ENCODE data around the gene ITFG1.
"Not testable (repeated sequence)": the region's sequence is repeated elsewhere in the genome, so short reads cannot be mapped to it uniquely, and the experiment has no call there.

Gene ITFG1

DNA sequence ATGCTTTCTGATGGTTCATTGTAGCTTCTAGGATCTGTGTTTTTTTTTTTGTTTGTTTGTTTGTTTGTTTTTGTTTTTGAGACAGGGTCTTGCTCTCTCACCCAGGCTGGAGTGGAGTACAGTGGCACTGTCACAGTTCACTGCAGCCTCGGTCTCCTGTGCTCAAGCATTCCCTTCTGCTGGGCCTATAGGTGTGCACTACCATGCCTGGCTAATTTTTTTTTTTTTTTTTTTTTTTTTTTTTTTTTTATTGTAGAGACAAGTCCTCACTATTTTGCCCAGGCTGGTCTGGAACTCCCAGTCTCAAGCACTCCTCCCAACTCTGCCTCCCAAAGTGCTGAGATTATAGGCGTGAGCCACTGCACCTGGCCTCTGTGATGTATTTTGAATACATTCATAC is 12.1 kb upstream of the ITFG1 start:
- DNase-seq, result not testable (repeated sequence)

DNA sequence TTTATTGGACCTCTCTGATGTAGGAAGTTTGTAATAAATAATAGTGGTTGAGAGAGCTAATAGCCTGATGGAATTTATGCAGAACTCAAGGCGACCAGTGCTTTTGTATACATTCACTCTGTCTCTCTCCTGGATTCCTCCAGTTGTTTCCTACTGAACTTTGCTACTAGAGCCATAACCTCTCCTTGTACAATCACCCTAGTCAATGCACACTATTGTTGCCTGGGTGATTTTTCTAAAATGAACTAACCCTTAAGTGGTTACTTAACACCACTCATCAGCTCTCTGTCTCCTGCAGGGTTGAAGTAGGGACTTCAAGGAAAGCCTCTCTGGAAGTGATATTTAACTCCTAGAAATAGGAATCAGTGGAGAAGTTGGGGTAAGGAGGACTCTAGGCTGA is 9.9 kb upstream of the ITFG1 start:
- no peak for DNase-seq

DNA sequence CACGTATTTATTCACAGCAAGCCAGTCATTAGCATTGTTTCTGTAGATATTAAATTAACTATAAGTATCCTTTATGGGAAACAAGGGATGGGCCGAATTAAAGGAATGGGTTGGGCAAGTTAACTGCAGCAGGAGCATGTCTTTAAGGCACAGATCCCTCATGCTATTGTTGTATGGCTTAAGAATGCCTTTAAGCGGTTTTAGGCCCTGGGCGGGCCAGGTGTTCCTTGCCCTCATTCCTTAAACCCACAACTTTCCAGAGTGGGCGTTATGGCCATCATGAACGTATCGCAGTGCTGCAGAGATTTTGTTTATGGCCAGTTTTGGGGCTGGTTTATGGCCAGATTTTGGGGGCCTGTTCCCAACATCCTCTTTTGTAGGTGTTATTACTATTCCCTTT is 9.3 kb upstream of the ITFG1 start:
- DNase-seq, result no peak

DNA sequence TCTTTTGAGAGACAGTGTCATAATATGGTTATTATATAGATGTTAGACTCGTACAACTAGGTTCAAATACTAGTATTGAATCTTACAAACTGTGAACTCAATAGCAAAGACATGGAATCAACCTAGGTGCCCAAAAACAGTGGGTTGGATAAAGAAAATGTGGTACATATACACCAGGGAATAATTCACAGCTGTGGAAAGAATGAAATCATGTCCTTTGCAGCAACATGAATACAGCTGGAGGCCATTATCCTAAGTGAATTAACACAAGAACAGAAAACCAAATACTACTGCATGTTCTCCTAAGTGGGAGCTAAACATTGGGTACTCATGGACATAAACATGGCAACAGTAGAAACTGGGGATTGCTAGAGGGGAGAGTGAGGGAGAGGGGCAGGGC is 8.4 kb upstream of the ITFG1 start:
- DNase-seq, result no peak

DNA sequence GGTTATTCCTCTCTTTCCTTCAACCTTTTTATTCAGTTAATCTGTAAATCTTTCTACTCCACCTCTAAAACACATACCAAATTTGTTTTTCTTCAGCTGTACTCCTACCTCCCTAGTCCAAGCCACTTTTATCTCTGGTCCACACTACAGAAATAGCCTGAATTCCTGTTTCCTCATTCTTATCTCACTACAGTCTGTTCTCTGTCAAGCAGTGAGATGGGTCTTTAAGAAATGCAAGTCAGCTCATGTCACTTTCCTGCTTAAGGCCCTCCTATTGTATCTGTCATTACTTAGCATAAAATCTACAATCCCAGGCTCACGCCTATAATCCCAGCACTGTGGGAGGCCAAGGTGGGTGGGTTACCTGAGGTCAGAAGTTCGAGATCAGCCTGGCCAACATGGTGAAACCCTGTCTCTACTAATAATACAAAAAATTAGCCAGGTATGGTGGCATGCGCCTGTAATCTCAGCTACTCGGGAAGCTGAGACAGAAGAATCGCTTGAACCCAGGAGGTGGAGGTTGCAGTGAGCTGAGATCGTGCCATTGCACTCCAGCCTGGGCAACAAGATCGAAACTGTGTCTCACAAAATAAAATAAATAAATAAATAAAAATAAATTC is 7.3 kb upstream of the ITFG1 start:
- not testable (repeated sequence) for DNase-seq

DNA sequence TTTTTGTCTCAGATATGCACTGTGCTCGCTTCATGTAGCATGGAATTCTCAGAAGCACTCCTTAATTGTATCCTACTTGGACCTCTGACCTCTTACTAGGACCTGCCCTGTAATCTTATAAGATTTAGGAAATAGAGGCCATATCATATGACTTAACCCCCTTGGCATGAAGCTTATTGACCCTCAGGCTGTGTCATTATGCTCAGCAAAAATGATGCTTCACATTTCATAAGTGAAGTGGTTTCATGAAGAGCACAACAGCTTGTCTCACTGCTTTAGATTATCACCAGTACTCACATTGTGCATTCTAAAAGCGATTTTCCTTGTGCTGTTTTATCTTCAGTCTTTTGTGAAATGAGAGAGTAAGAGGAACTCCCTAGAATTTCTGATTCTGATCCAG is 6.6 kb upstream of the ITFG1 start:
- no peak for DNase-seq

DNA sequence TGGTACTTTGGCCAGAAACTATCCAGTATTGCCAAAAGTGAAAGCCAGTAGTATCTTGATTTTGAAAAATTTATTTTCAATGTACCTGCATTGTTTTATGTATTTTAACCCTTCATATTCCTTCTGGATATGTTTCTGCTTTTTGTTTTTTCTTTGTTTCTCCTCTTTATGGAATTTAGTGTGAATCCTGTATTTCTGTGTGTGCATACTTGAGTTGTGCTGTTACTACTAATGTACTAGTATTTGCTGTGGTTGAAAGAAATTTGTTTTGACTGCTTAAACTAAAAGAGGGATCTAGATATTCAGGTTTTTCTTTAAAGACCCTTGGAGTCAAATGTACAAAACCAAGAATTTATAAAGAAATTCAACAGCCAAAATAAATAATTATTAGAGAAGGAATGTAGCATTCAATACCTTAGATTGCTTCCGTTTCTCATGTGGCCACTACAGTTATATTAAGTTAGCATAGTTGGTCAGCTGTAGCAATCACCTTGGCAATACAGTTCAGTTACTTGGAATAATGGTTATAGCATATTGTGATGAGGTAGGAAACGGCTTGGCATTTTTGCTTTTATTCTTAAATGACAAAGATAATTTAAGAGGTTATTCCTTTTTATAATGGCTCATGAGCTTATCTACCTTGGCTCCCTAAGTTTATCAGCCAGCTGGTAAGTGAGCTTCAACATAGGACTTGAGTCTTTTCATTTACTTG is 5.2 kb upstream of the ITFG1 start:
- no peak for DNase-seq

DNA sequence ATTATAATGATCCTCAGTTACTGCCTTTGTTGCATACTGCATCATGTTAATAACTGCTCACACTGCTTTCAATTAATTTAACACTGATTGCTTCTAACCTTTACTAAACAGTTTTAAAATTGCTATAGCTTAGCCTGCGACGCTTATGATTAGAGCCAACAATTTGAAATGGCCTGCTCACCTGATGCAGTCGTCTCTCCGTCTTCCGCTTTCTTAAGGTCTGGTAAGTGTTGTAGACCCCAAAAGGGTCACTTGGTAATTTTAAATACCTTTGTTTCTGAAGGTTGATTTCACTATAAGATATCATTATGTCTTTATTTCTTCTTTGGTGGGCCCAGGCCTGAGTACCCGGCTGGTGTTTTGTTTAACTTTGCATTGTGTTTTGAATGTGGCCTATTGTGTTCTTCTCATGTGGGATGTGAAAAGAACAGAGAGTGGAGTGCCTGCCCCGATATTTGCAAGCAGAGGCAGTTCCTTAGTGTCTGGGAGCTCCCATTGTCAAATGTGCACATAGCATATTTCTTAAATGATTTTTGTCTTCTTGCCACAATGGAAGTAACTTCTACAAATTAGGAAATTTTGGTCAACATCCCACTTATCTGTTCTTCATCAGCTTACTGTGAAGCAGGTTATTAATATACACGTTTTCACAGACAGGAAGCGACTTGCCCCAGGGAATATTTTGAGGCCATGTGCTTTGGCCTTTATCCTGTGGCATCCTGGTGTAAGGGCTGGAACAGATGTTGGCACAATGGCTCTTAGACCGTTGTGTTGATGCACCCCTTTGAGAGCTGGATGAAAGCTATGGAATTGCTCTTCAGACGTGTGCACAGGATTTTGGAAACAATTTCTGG is 3.1 kb upstream of the ITFG1 start:
- DNase-seq, result no peak

DNA sequence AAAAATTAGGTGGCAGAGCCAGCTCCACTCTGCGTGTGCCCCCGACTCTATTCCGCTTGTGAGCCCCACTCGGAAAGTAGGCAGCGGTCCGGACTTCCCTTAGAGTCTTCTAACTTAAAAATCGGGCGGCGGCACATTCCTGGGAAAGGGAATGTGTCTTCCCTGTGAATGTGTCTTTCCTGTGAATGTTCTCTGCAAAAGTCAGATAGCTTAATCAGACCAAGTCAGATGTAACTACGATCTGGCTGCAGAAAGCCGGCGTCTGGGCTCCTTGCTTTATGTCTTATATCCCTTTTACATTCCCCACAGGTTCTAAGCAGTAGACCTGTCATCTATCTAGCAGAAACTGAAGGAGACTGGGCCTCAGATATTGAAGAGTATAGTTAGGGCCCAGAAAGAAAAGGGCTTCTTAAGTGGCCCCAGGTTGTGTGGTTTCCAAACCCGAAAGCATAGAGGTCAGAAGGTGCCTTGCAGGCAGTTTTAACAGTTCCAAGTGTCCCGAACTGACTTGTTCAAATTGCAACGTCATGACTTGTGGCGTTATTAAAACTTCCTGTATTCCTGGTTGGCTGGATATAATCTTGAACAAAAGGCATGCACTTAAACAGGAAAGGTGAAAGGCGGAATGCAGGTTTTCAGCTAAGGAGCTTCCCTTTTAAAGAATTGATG is 869 bp upstream of the ITFG1 start:
- peak in 1 of 2 experiments; percentile 23 for DNase-seq

DNA sequence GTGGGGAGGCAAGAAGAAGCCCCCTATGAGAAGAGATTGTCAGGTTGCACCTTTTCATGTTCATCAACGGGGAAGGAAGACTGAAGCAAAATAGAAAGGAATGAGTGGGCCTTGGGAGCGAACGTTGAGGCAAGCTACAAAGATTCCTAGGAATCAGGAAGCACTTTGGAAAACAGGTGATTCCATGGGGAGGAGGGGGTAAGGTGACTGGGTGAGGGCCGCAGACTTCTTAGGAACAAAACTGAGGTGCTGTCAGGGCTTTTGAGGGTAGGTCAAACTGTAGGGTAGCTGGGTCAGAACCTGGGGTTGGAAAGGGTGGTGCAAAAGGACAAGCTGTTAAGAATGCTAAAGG is 528 bp downstream of the ITFG1 start:
- DNase-seq, result no peak

DNA sequence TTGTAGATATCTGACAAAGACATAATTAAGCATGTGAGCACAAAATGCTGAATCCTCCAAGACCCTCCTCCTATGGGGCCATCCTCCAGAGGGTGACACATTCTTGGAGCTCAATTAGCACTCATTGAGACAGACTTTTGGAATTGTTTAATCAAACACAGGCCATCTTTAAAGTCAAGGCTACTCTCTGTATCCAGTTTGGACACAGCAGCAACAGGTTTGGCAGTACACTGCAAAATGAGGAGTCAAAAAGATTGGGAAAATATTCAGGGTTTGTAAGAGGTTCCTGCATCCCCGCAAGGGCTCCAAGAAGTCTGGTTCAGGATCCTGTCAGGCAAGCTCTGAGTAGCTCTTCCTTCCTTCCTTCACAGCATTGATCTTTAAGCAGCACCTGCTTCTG is 1.3 kb downstream of the ITFG1 start:
- no peak for DNase-seq

DNA sequence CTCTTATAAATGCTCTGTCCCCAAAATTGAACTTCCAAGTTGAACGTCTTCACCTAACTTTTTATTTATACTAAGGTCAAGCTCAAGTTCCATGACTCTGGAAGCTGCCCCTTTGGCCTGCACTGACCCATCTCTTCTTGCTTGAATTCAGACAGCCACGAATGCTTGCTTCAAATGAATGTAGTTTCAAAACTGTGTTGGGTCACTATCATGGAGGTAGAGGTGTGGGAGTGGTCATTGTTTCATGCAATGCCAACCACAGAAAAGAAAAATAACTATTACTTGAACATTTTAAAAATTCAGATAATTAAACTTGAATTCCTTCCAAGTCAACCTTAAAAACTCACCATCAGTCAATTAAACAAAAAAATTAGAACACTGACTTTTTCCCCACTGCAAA is 2.5 kb downstream of the ITFG1 start:
- DNase-seq, result no peak

DNA sequence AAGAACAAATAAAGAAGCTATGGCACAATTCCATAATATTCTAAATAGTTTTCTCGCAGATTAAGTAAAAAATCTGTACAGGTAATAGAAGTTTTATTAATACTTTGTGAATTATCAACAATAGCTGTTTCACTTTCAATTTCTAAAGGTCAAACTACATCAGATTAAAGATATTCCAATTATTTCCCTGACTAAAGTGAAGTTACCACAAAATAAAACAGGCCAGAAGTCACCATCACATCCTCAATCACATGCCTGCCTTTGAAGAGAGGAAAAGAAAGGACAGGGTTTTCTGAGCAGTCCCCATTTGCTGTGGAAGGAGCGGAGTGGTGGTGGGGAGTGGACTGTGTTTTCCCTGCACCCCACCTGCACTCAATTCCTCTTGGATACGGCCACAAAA is 11.1 kb downstream of the ITFG1 start:
- no peak for DNase-seq

DNA sequence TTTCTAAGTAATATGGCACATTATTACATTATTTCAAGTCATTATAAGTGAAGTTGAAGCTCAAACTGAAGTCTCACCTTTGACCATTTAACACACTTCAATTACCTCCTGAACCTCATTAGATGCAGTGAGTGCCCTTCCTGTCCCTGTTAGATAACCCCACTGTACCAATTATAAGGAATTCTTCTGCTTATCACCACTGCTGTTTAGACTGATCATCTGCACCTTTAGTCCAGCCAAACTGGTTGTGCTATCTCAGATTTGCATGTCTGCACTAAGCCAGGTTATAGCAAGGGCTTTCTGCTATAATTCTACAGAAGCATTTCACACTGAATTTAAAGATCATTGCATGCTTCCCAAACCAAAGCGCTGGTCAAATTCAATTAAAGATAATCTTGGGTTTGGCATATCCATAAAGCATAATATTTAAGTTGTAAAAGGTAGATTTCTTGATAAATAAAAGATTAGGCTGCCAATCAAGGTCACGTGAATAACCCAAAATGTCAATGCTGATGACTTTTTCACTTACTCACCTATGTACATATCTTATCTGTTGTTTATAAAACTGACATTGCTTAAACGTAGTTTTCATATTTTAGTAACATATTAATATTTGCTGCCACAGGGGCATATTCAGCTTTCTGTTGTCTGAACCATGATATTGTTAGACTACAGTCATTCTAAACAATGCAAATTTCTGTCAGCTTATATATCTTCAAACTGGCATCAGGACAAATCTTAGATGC is 11.9 kb downstream of the ITFG1 start:
- DNase-seq, result no peak

DNA sequence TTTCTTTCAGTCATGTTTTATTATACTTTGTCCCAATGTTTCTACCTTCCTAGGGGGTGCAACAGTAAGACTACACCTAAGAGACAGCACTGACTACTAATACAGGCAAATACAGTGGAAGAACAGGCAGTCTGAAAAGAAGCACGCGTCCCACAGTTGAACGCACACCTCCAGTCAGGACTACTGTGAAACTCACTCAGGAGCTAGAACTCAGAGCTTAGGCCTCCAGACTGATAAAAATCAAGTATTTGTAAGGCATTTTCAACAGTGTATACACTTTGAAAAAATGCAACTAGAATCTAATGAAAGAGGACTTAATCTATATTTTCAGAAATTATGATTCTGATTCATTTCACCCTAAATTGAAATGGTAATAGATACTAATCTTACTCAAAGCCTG is 14.4 kb downstream of the ITFG1 start:
- DNase-seq, result no peak

DNA sequence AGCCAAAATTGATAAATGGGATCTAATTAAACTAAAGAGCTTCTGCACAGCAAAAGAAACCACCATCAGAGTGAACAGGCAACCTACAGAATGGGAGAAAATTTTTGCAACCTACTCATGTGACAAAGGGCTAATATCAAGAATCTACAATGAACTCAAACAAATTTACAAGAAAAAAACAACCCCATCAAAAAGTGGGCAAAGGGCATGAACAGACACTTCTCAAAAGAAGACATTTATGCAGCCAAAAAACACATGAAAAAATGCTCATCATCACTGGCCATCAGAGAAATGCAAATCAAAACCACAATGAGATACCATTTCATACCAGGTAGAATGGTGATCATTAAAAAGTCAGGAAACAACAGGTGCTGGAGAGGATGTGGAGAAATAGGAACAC is 18.0 kb downstream of the ITFG1 start:
- DNase-seq, result not testable (repeated sequence)

DNA sequence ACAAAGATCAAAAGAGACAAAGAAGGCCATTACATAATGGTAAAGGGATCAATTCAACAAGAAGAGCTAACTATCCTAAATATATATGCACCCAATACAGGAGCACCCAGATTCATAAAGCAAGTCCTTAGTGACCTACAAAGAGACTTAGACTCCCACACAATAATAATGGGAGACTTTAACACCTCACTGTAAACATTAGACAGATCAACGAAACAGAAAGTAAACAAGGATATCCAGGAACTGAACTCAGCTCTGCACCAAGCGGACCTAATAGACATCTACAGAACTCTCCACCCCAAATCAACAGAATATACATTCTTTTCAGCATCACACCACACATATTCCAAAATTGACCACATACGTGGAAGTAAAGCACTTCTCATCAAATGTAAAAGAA is 20.8 kb downstream of the ITFG1 start:
- not testable (repeated sequence) for DNase-seq

DNA sequence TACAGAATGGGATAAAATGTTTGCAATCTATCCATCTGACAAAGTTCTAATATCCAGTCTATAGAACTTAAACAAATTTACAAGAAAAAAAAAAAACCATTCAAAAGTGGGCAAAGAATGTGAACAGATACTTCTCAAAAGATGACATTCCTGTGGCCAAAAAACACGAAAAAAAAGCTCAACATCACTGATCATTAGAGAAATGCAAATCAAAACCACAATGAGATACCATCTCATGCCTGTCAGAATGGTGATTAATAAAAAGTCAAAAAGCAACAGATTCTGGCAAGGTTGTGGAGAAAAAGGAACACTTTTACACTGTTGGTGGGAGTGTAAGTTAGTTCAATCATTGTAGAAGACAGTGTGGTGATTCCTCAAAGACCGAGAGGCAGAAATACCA is 26.6 kb downstream of the ITFG1 start:
- DNase-seq, result not testable (repeated sequence)

DNA sequence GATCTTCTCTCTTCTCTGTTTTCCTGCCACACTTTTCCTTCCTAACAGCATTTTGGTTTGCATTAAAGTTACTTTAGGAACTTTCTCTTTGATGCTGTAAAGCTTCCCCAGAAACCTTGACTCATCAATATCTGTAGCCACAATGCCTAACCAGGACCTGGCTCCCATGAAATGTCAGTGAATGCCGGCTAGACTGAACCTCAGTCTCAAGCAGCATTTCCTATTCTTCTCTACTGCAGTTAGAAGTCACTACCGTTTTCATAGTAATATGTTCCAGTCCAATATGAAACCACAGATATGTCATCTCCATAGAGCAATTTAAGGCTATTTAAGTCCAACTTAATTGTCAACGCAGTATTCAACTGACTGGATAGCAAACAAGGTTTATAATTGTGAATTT is 28.9 kb downstream of the ITFG1 start:
- DNase-seq, result peak in 1 of 2 experiments; percentile 5

DNA sequence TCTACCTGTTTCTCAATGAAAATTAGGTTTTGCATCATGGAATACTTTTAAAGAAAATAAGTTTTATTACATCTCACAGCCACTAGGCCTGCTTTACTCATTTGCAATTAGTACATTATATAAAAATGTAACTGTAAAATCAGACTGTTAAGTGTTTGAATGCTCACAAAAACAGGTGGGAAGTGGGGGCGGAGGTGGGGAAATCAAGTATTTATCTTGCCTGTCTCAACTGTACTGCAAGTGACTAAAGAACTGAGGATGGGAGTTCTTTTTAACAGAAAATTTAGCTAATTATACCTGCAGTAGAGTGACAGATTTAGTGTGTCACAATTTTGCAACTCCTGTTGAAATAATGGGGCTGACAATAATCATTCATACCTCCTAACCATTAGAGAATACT is 34.1 kb downstream of the ITFG1 start:
- DNase-seq, result no peak

DNA sequence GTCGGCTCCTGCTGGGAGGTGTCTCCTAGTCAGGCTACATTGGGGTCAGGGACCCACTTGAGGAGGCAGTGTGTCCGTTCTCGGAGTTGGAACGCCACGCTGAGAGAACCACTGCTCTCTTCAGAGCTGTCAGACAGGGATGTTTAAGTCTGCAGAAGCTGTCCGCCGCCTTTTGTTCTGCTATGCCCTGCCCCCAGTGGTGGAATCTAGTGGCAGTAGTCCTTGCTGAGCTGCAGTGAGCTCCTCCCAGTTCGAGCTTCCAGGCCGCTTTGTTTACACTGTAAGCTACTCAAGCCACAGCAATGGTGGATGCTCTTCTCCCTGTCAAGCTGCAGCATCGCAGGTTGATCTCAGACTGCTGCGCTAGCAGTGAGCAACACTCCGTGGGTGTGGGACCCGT is 36.0 kb downstream of the ITFG1 start:
- DNase-seq, result no peak

DNA sequence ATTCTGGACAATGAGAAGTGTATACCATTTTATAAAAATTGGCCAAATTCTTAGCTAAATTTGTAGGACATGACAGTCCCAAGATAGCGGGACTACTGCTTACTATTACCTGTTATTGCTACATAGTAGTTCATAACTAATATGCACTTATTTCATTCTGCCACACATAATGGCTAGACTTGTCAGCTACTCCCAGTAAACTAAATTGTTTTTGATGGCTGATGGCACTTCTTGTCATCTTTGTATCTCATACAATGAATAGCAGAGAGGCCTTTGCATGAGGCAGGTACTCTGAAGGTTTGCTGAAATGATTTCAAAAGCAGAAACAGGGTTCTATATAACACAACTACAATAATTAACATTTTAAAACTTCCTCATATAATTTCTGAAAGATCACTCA is 44.0 kb downstream of the ITFG1 start:
- no peak for DNase-seq

DNA sequence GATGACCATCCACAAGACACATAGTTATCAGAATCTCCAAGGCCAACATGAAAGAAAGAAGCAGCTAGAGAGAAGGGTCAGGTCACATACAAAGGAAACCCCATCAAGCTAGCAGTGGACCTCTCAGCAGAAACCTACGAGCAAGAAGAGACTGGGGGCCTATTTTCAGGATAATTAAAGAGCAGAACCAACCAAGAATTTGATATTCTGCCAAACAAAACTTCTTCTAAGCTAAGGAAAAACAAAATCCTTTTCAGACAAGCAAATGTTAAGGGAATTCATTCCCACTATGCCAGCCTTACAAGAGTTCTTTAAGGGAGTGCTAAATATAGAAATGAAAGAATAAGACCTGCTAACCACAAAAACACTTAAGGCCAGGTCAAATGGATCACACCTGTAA is 47.8 kb downstream of the ITFG1 start:
- no peak for DNase-seq

Data from activated CD4-positive, alpha-beta T cell treated with anti-CD3 and anti-CD28 coated beads, Interleukin-2, amount 50 U/mL, for 48 hours (primary cell).